ENCODE data around the gene ZNF664. TPM values are rescaled to one million over a fixed set of nuclear protein-coding genes. Genes with fewer than 3 reads are reported as not detected.
A peak's percentile ranks its signal among the peaks of the same experiment; 100 is the strongest.

Gene ZNF664
- total and polyA plus RNA-seq, 2 of the 8 experiments (the other 6 are each of a cell fraction or from before 2014, with no cell fraction given): 22.8 to 51.4 TPM

GRCh38 chr12:124026755-124027745 is 54.0 kb downstream of the ZNF664 start:
- H3K4ac ChIP-seq (replicated peaks; ENCODE audit: insufficient read length, low read depth, low read length): no peak overlapping the region
- H2BK20ac ChIP-seq (ENCODE audit: low read length): no peak overlapping the region
- H2BK120ac ChIP-seq (replicated peaks; ENCODE audit: low read depth, low read length): no peak overlapping the region
- no peaks in the 10 kb centered on the region for H4K20me1 ChIP-seq (replicated peaks in 1 of 2; ENCODE audit: control insufficient read depth in 1 of 2, insufficient read depth in 2 of 2, low read length in 2 of 2)
- H2BK5ac ChIP-seq (ENCODE audit: low read depth, low read length): no peak overlapping the region
- H3K56ac ChIP-seq (replicated peaks; ENCODE audit: insufficient read length, low read depth, low read length): no peak overlapping the region
- H3K4me2 ChIP-seq (ENCODE audit: insufficient read depth in 1 of 2, low read depth in 2 of 2, low read length in 2 of 2): no peak overlapping the region
- H3K9me3 ChIP-seq (ENCODE audit: insufficient read depth in 2 of 2, low read depth in 1 of 2, low read length in 1 of 2): no peaks in the 10 kb centered on the region
- H3K23ac ChIP-seq (ENCODE audit: insufficient read length): no peak overlapping the region
- no peak overlapping the region for H2BK12ac ChIP-seq (ENCODE audit: low read depth, low read length)
- WGBS, 2 experiments (ENCODE audit: extremely low coverage in 1 of 2, insufficient coverage in 1 of 2, insufficient read length in 1 of 2, insufficient replicate concordance in 2 of 2, low coverage in 1 of 2, low lambda C conversion rate in 2 of 2, missing lambda C conversion rate in 1 of 2): 91% methylated on average over 14 of the region's 14 CpGs; no CpG with 5 or more reads in 1 of the 2 experiments
- no peak overlapping the region for H3K27ac ChIP-seq (ENCODE audit: low read depth, low read length)
- no peak overlapping the region for H3K18ac ChIP-seq (ENCODE audit: extremely low read depth, low read length)
- no peak overlapping the region for H3K4me3 ChIP-seq (ENCODE audit: extremely low read depth in 1 of 4, insufficient read depth in 2 of 4, low read depth in 3 of 4, low read length in 4 of 4)
- H3K79me2 ChIP-seq (ENCODE audit: control insufficient read depth in 1 of 2, insufficient read depth in 2 of 2, low read length in 2 of 2): no peaks in the 10 kb centered on the region
- H3K4me1 ChIP-seq (replicated peaks in 1 of 4; ENCODE audit: control insufficient read depth in 3 of 4, insufficient read depth in 4 of 4, low read length in 3 of 4): peaks cover 0 to 2% (median 0%) of the 10 kb centered on the region in 4 experiments; a peak in 3 of 7 replicates
- no peak overlapping the region for H2BK15ac ChIP-seq (ENCODE audit: low read length)
- H4K5ac ChIP-seq (ENCODE audit: insufficient read length, low read depth, low read length): no peak overlapping the region
- ChIA-PET CTCF (ENCODE audit: partially characterized antibody) (interaction anchor here (1.0 to 1.3 kb wide), 2 partner anchors 35 to 237 kb away, joined by 3 to 4 read pairs; no protein-coding TSS in a partner anchor), POLR2A (ENCODE audit: partially characterized antibody) (no interaction called here)
- H4K8ac ChIP-seq (ENCODE audit: extremely low read depth, insufficient read depth, low read length): no peak overlapping the region
- H4K91ac ChIP-seq (replicated peaks; ENCODE audit: insufficient read length, low read length): no peak overlapping the region
- H3K23me2 ChIP-seq (ENCODE audit: low read depth, low read length): no peaks in the 10 kb centered on the region
- no peaks in the 10 kb centered on the region for H3K36me3 ChIP-seq (ENCODE audit: control insufficient read depth in 2 of 4, insufficient read depth in 4 of 4, low read length in 3 of 4)
- no peaks in the 10 kb centered on the region for H3K79me1 ChIP-seq (ENCODE audit: low read depth, low read length)
- H3K27me3 ChIP-seq (replicated peaks in 1 of 4; ENCODE audit: control insufficient read depth in 3 of 4, extremely low read depth in 1 of 4, insufficient read depth in 3 of 4, low read length in 3 of 4): no peaks in the 10 kb centered on the region; a peak in 1 of 7 replicates
- FAIRE-seq: no peak
- no peak overlapping the region for H2AK5ac ChIP-seq (ENCODE audit: low read depth, low read length)
- H3K14ac ChIP-seq (ENCODE audit: insufficient read length): no peak overlapping the region
- DNase-seq (ENCODE audit: low read depth in 1 of 2, low spot score in 2 of 2): peak in 1 of 2 experiments; percentile 23
- H3K9ac ChIP-seq (replicated peaks in 1 of 4; ENCODE audit: extremely low read depth in 1 of 4, low read depth in 3 of 4, low read length in 3 of 4): no peak overlapping the region
- no peak overlapping the region for H2AFZ ChIP-seq (ENCODE audit: low read length)
- TF ChIP-seq BACH1 (IDR thresholded peaks at IDR 0.05; ENCODE audit: low read length) (no peak), SP2 (IDR thresholded peaks at IDR 0.05; ENCODE audit: low read length) (no peak), HDAC6 (IDR thresholded peaks at IDR 0.05; ENCODE audit: low read depth, low read length) (no peak), TAF7 (optimal IDR thresholded peaks at IDR 0.05; ENCODE audit: borderline replicate concordance, low read depth, low read length) (no peak), NRF1 (IDR thresholded peaks at IDR 0.05; ENCODE audit: low read depth, low read length) (no peak), TBP (IDR thresholded peaks at IDR 0.05; ENCODE audit: low read depth, low read length) (no peak), SUZ12 (IDR thresholded peaks at IDR 0.05; ENCODE audit: low read length) (no peak), SP4 (IDR thresholded peaks at IDR 0.05; ENCODE audit: low read length) (no peak)
- TF ChIP-seq, protein P1, sequence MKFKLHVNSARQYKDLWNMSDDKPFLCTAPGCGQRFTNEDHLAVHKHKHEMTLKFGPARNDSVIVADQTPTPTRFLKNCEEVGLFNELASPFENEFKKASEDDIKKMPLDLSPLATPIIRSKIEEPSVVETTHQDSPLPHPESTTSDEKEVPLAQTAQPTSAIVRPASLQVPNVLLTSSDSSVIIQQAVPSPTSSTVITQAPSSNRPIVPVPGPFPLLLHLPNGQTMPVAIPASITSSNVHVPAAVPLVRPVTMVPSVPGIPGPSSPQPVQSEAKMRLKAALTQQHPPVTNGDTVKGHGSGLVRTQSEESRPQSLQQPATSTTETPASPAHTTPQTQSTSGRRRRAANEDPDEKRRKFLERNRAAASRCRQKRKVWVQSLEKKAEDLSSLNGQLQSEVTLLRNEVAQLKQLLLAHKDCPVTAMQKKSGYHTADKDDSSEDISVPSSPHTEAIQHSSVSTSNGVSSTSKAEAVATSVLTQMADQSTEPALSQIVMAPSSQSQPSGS (IDR thresholded peaks at IDR 0.05; ENCODE audit: low read length): no peak
- TF ChIP-seq, protein P2, sequence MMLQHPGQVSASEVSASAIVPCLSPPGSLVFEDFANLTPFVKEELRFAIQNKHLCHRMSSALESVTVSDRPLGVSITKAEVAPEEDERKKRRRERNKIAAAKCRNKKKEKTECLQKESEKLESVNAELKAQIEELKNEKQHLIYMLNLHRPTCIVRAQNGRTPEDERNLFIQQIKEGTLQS (IDR thresholded peaks at IDR 0.05; ENCODE audit: insufficient read depth, low read depth, low read length): no peak
